Ishikawa (cell line): ENCODE data around the gene DNTT.

Experiments used
- RAD21 ChIP-seq: IDR thresholded peaks from 2 replicates; pipeline ENCODE4 v1.6.1; 2012; ENCODE audit warnings: low read depth
- TAF1 ChIP-seq: IDR thresholded peaks from 2 replicates; pipeline ENCODE4 v1.6.1; 2012; ENCODE audit warnings: low read depth, mild to moderate bottlenecking
- TCF12 ChIP-seq: IDR thresholded peaks from 2 replicates; pipeline ENCODE4 v1.6.1; 2012; ENCODE audit warnings: low read depth
- TEAD4 ChIP-seq: IDR thresholded peaks from 2 replicates; pipeline ENCODE4 v1.6.1; 2012
- YY1 ChIP-seq: IDR thresholded peaks from 2 replicates; pipeline ENCODE4 v1.6.1; 2012; ENCODE audit warnings: low read depth

GRCh38 chr10:96352027-96352426 is 47.8 kb downstream of the DNTT start:
- TF ChIP-seq RAD21 (no peak), YY1 (no peak), TEAD4 (no peak), TAF1 (no peak), TCF12 (no peak)
